ENCODE data around the gene CEP57L1. TPM values are rescaled to one million over a fixed set of nuclear protein-coding genes. Genes with fewer than 3 reads are reported as not detected.
"Not testable (repeated sequence)": the region's sequence is repeated elsewhere in the genome, so short reads cannot be mapped to it uniquely, and the experiment has no call there.

The CEP57L1 gene
- total and polyA plus RNA-seq, 4 donors = 3.8 to 22.1 (median 10.2) TPM

- WGBS = 97% methylated on average over 1 of the region's 1 CpG
- not testable (repeated sequence) for H3K4me3 ChIP-seq (ENCODE audit: low read depth in 1 of 3, low read length in 3 of 3); DNase-seq (ENCODE audit: low spot score)
These were observed 53.4 kb downstream of the CEP57L1 start for GRCh38 chr6:109148716-109149115.

GRCh38 chr6:109153752-109154151 lies 58.4 kb downstream of the CEP57L1 start:
- 100% methylated on average over 1 of the region's 1 CpG for WGBS
- no peak for DNase-seq (ENCODE audit: low spot score)
- peaks cover 0 to 14% (median 6%) of the 10 kb centered on the region in 4 donors for H3K36me3 ChIP-seq (ENCODE audit: control insufficient read depth in 4 of 4, insufficient read depth in 3 of 4, low read depth in 1 of 4, low read length in 3 of 4)

More at GRCh38 chr6:109148716-109149115, 53.4 kb downstream of the CEP57L1 start:
- peaks cover 0 to 12% (median 0%) of the 10 kb centered on the region in 4 donors for H3K36me3 ChIP-seq (ENCODE audit: control insufficient read depth in 4 of 4, insufficient read depth in 3 of 4, low read depth in 1 of 4, low read length in 3 of 4)
- not testable (repeated sequence) for H3K4me1 ChIP-seq (ENCODE audit: control insufficient read depth in 4 of 4, insufficient read depth in 4 of 4, low read length in 3 of 4); H3K27me3 ChIP-seq (ENCODE audit: control insufficient read depth in 4 of 4, insufficient read depth in 4 of 4, low read length in 3 of 4); H3K9me3 ChIP-seq (ENCODE audit: control insufficient read depth in 4 of 4, low read length in 3 of 4); H3K27ac ChIP-seq (ENCODE audit: low read depth in 1 of 2, low read length in 2 of 2); H3K9ac ChIP-seq (ENCODE audit: low read depth in 1 of 2, low read length in 2 of 2)

More at GRCh38 chr6:109153752-109154151, 58.4 kb downstream of the CEP57L1 start:
- Histone ChIP-seq H3K9me3 (ENCODE audit: control insufficient read depth in 4 of 4, low read length in 3 of 4) (peaks cover 0 to 1% (median 0%) of the 10 kb centered on the region in 4 donors), H3K27ac (ENCODE audit: low read depth in 1 of 2, low read length in 2 of 2) (no peak overlapping the region), H3K4me3 (ENCODE audit: low read depth in 1 of 3, low read length in 3 of 3) (no peak overlapping the region), H3K9ac (ENCODE audit: low read depth in 1 of 2, low read length in 2 of 2) (no peak overlapping the region), H3K27me3 (ENCODE audit: control insufficient read depth in 4 of 4, insufficient read depth in 4 of 4, low read length in 3 of 4) (no peaks in the 10 kb centered on the region), H3K4me1 (ENCODE audit: control insufficient read depth in 4 of 4, insufficient read depth in 4 of 4, low read length in 3 of 4) (no peaks in the 10 kb centered on the region)
- TF ChIP-seq SP1 (IDR thresholded peaks at IDR 0.05) = no peak
- no peak for TF ChIP-seq RAD21 (IDR thresholded peaks at IDR 0.05)
- TF ChIP-seq EGR1 (IDR thresholded peaks at IDR 0.05; ENCODE audit: low read depth in 2 of 2) = no peak
- TF ChIP-seq ZBTB33 (IDR thresholded peaks at IDR 0.05) = no peak
- TF ChIP-seq HNF4G (IDR thresholded peaks at IDR 0.05) = no peak
- TF ChIP-seq YY1 (IDR thresholded peaks at IDR 0.05) = no peak
- TF ChIP-seq RXRA (IDR thresholded peaks at IDR 0.05) = no peak
- no peak for TF ChIP-seq NR2F2 (IDR thresholded peaks at IDR 0.05)
- no peak for TF ChIP-seq HNF4A (conservative IDR thresholded peaks at IDR 0.05)
- TF ChIP-seq FOXA1 (IDR thresholded peaks at IDR 0.05) = no peak
- TF ChIP-seq ATF3 (IDR thresholded peaks at IDR 0.05) = no peak
- TF ChIP-seq GABPA (IDR thresholded peaks at IDR 0.05 in 1 of 2, conservative IDR thresholded peaks at IDR 0.05 in 1 of 2) = no peak
- no peak for TF ChIP-seq CTCF (IDR thresholded peaks at IDR 0.05; ENCODE audit: low read depth, low read length, missing input control)
- no peak for TF ChIP-seq MAX (IDR thresholded peaks at IDR 0.05)

Measured in liver (tissue), 9 donors.